ENCODE results near the gene HIPK1. TPM values are rescaled to one million over a fixed set of nuclear protein-coding genes. Genes with fewer than 3 reads are reported as not detected.

The HIPK1 gene
- total RNA-seq, 2 experiments from 2014 or later: 20.4 to 52.6 TPM

DNA sequence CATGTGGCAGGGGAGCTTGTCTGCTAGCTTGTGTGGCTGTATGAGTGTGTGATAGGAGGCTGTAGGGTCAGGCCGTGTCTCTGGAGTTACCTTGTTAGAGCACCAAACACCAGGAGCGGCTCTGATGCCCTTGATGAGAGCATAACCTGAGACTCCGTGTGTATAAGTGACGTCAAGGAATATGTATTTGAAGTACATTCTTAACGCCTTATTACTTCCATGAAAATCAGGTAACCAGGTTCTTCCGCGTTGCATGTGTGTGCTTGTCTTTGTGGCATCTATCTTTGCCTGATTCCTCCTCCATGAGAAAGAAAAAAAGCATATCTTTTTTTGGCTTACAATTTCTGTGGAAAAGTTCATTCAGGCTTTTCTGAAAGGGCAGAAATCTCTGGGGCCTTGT lies 54.7 kb downstream of the HIPK1 start:
- no TSS peak for BruUV-seq (replicated peaks)
- no peak overlapping the region for H2AFZ ChIP-seq (ENCODE audit: low read length)
- no peaks in the 10 kb centered on the region for H4K20me1 ChIP-seq (ENCODE audit: insufficient read depth, low read length)
- H3K4me3 ChIP-seq (ENCODE audit: low read depth, low read length, poor library complexity, severe bottlenecking): no peak overlapping the region
- no peaks in the 10 kb centered on the region for H3K9me3 ChIP-seq (ENCODE audit: low read length)
- no peaks in the 10 kb centered on the region for H3K36me3 ChIP-seq (ENCODE audit: insufficient read depth, low read length)
- peaks cover 5% of the 10 kb centered on the region for H3K4me1 ChIP-seq (ENCODE audit: insufficient read depth, low read length, poor library complexity, severe bottlenecking)
- H3K9me2 ChIP-seq (ENCODE audit: insufficient read depth, low read length): no peaks in the 10 kb centered on the region
- TF ChIP-seq EZH2phosphoT487 (IDR thresholded peaks at IDR 0.05; ENCODE audit: borderline replicate concordance, low read depth, low read length): no peak
- TF ChIP-seq, protein P1, sequence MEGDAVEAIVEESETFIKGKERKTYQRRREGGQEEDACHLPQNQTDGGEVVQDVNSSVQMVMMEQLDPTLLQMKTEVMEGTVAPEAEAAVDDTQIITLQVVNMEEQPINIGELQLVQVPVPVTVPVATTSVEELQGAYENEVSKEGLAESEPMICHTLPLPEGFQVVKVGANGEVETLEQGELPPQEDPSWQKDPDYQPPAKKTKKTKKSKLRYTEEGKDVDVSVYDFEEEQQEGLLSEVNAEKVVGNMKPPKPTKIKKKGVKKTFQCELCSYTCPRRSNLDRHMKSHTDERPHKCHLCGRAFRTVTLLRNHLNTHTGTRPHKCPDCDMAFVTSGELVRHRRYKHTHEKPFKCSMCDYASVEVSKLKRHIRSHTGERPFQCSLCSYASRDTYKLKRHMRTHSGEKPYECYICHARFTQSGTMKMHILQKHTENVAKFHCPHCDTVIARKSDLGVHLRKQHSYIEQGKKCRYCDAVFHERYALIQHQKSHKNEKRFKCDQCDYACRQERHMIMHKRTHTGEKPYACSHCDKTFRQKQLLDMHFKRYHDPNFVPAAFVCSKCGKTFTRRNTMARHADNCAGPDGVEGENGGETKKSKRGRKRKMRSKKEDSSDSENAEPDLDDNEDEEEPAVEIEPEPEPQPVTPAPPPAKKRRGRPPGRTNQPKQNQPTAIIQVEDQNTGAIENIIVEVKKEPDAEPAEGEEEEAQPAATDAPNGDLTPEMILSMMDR (conservative IDR thresholded peaks at IDR 0.05; ENCODE audit: low read length): no peak
- ChIA-PET CTCF (ENCODE audit: unreplicated experiment) (no interaction called here), POLR2A (interaction anchor here (0.6 to 1.2 kb wide), 3 partner anchors 9 to 850 kb away, joined by 3 to 8 read pairs (median 4); no protein-coding TSS in a partner anchor)
- no peak for DNase-seq (ENCODE audit: low spot score)
- no peak overlapping the region for H3K27ac ChIP-seq (ENCODE audit: low read depth, low read length, poor library complexity, severe bottlenecking)
- H3K4me2 ChIP-seq (ENCODE audit: low read length): no peak overlapping the region
- intact Hi-C loops (cut with micrococcal nuclease; ENCODE audit: unreplicated experiment): no loop called here
- no peaks in the 10 kb centered on the region for H3K79me2 ChIP-seq (ENCODE audit: insufficient read depth, low read depth, low read length)

DNA sequence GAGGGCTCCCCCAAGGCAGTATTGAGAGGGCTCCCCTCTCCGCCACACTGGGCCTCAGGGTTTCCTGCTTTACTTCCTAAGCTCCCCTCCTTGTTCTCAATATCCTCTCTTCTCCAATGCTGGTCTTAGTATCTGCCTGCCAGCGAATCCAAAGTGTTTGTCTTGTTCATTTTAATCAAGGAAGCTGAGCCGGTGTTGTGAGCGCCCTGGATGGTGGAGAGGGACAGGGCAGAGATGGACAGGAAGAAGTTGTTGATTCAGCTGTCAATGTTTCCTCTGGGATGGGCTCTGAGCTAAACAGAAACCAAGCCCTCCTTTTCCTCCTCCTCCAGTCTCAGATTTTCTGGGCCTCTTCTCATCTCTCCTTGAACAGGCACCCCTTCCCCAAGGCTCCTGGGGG lies 55.6 kb downstream of the HIPK1 start:
- no TSS peak for BruUV-seq (replicated peaks)
- H3K9me2 ChIP-seq (ENCODE audit: insufficient read depth, low read length): no peaks in the 10 kb centered on the region
- H3K4me1 ChIP-seq (ENCODE audit: insufficient read depth, low read length, poor library complexity, severe bottlenecking): no peaks in the 10 kb centered on the region
- DNase-seq (ENCODE audit: low spot score): no peak
- H2AFZ ChIP-seq (ENCODE audit: low read length): no peak overlapping the region
- no peak overlapping the region for H3K27ac ChIP-seq (ENCODE audit: low read depth, low read length, poor library complexity, severe bottlenecking)
- no peak overlapping the region for H3K4me3 ChIP-seq (ENCODE audit: low read depth, low read length, poor library complexity, severe bottlenecking)
- H3K79me2 ChIP-seq (ENCODE audit: insufficient read depth, low read depth, low read length): no peaks in the 10 kb centered on the region
- CTCF ChIA-PET (ENCODE audit: unreplicated experiment): no interaction called here
- no peaks in the 10 kb centered on the region for H4K20me1 ChIP-seq (ENCODE audit: insufficient read depth, low read length)
- intact Hi-C loops (cut with micrococcal nuclease; ENCODE audit: unreplicated experiment): no loop called here
- H3K36me3 ChIP-seq (ENCODE audit: insufficient read depth, low read length): no peaks in the 10 kb centered on the region
- no peak overlapping the region for H3K4me2 ChIP-seq (ENCODE audit: low read length)
- H3K9me3 ChIP-seq (ENCODE audit: low read length): no peaks in the 10 kb centered on the region
- no peak for TF ChIP-seq EZH2phosphoT487 (IDR thresholded peaks at IDR 0.05; ENCODE audit: borderline replicate concordance, low read depth, low read length)
- TF ChIP-seq, protein P1 (conservative IDR thresholded peaks at IDR 0.05; ENCODE audit: low read length): no peak
- POLR2A ChIA-PET: interaction anchor here (0.9 to 1.2 kb wide), 2 partner anchors 10 to 296 kb away, joined by 4 read pairs; no protein-coding TSS in a partner anchor

DNA sequence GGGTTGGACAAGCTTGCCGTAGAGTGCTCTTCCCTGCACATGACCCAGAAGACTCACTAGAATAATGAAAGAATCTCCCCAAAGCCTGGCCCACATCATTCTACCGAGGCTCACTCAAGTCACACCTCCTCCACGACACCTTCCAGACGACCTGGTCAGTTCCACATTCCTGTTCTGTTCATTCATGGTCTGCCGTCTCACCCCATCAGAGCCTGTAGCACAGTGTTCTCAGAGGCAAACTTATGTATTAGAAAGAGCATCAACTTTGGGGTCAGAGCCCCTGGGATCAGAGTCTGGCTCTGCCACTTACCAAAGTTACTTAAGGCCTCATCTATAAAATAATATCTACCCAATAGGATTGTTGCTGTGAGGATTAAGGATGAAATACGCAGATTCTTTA lies 57.7 kb downstream of the HIPK1 start:
- no peak overlapping the region for H3K4me3 ChIP-seq (ENCODE audit: low read depth, low read length, poor library complexity, severe bottlenecking)
- no peaks in the 10 kb centered on the region for H3K9me3 ChIP-seq (ENCODE audit: low read length)
- no peaks in the 10 kb centered on the region for H3K79me2 ChIP-seq (ENCODE audit: insufficient read depth, low read depth, low read length)
- H3K4me2 ChIP-seq (ENCODE audit: low read length): no peak overlapping the region
- POLR2A ChIA-PET: no interaction called here
- no peak overlapping the region for H2AFZ ChIP-seq (ENCODE audit: low read length)
- H3K36me3 ChIP-seq (ENCODE audit: insufficient read depth, low read length): no peaks in the 10 kb centered on the region
- CTCF ChIA-PET (ENCODE audit: unreplicated experiment): no interaction called here
- no peak for DNase-seq (ENCODE audit: low spot score)
- no peaks in the 10 kb centered on the region for H3K4me1 ChIP-seq (ENCODE audit: insufficient read depth, low read length, poor library complexity, severe bottlenecking)
- H3K9me2 ChIP-seq (ENCODE audit: insufficient read depth, low read length): no peaks in the 10 kb centered on the region
- no peaks in the 10 kb centered on the region for H4K20me1 ChIP-seq (ENCODE audit: insufficient read depth, low read length)
- intact Hi-C loops (cut with micrococcal nuclease; ENCODE audit: unreplicated experiment): no loop called here
- H3K27ac ChIP-seq (ENCODE audit: low read depth, low read length, poor library complexity, severe bottlenecking): no peak overlapping the region
- TF ChIP-seq, protein P1 (conservative IDR thresholded peaks at IDR 0.05; ENCODE audit: low read length): no peak
- TF ChIP-seq EZH2phosphoT487 (IDR thresholded peaks at IDR 0.05; ENCODE audit: borderline replicate concordance, low read depth, low read length): no peak
- no TSS peak for BruUV-seq (replicated peaks)

Data from OCI-LY7 (cell line).